Heart left ventricle (tissue), 16 donors: ENCODE data around the gene TMEM39A. TPM values are rescaled to one million over a fixed set of nuclear protein-coding genes. Genes with fewer than 3 reads are reported as not detected.

ENCODE experiments used
- ATAC-seq, 4 donors: fragments of 200-7000 bp; cut with Tn5 transposase; one replicate each; pipeline ENCODE4 v1.9.1; 2020 to 2022; ENCODE audit warnings: moderate library complexity in 4 of 4, mild to moderate bottlenecking in 3 of 4, moderate number of reproducible peaks in 1 of 4
- DNase-seq, 5 donors: peaks; one replicate each; pipeline ENCODE4 v3.0.0-alpha.2; 2020
- H3K27ac ChIP-seq, 12 donors: fragments of 200-600 bp; sonication (generic) in 4 of 12; one replicate each; pipeline versions ENCODE4 v1.5.0 to v1.8.0; 2016 to 2022; ENCODE audit warnings: mild to moderate bottlenecking in 2 of 12
- H3K27me3 ChIP-seq, 9 donors: fragments of 200-600 bp; sonication (generic) in 2 of 9; one replicate each; pipeline versions ENCODE4 v1.5.1 to v1.8.0; 2016 to 2022; ENCODE audit warnings: mild to moderate bottlenecking in 3 of 9
- H3K36me3 ChIP-seq, 9 donors: fragments of 200-600 bp; sonication (generic) in 2 of 9; one replicate each; pipeline versions ENCODE4 v1.5.0 to v1.8.0; 2018 to 2022; ENCODE audit warnings: mild to moderate bottlenecking in 2 of 9
- H3K4me1 ChIP-seq, 12 donors: fragments of 200-600 bp; sonication (generic) in 4 of 12; one replicate each; pipeline versions ENCODE4 v1.5.0 to v1.8.0; 2016 to 2022; ENCODE audit warnings: mild to moderate bottlenecking in 3 of 12
- H3K4me3 ChIP-seq, 12 donors: fragments of 200-600 bp; sonication (generic) in 4 of 12; one replicate each; pipeline versions ENCODE4 v1.5.0 to v1.8.0; 2017 to 2022; ENCODE audit warnings: mild to moderate bottlenecking in 9 of 12, moderate library complexity in 4 of 12
- H3K9me3 ChIP-seq, 12 donors: fragments of 200-600 bp; sonication (generic) in 4 of 12; one replicate each; pipeline versions ENCODE4 v1.5.0 to v1.8.0; 2016 to 2022; ENCODE audit warnings: mild to moderate bottlenecking in 1 of 12
- POLR2A ChIP-seq, 2 donors: fragments of 450-650 bp; IDR thresholded peaks; one replicate each; pipeline ENCODE4 v1.6.1; 2017; ENCODE audit warnings: antibody characterized with exemption in 2 of 2, mild to moderate bottlenecking in 2 of 2, moderate library complexity in 2 of 2
- WGBS, 4 donors: extraction: QIAGEN DNeasy Blood & Tissue Kit in 2 of 4; methylation state at CpG; one replicate each; pipeline versions ENCODE4 v1.1.5 to v1.1.7; 2013 to 2018; 5-methylcytosine and 5-hydroxymethylcytosine counted together
- intact Hi-C, 10 donors: fragments of 100-400 bp; cut with DNase I; formaldehyde crosslinking; loops; one replicate each; pipeline versions ENCODE4 v1.11.1 to v1.14.2; 2022
- polyA plus RNA-seq, 2 donors: library from polyadenylated mRNA; stranded (reverse); fragments of 200-250 nt; gene quantifications; one replicate each; pipeline ENCODE4 v1.2.3, GENCODE V29; 2013
- total RNA-seq, 9 donors: library from RNA; depleted of rRNA in 2 of 9; stranded (reverse); fragments of >200 nt in 2 of 9; fragmentation: NEBNext Ultra II Directional in 3 of 9; extraction: Animal tissue kit (Norgen Biotek cat#: 25700) in 3 of 9; gene quantifications; one replicate each; pipeline versions ENCODE4 v1.1.0 to v1.2.4, GENCODE V29; 2016 to 2023
- TF ChIP-seq, protein P1 (sequence below), 12 donors: fragments of 200-600 bp; sonication (generic) in 4 of 12; IDR thresholded peaks; one replicate each; pipeline versions ENCODE4 v1.5.0 to v1.8.0; 2018 to 2022; ENCODE audit warnings: antibody characterized with exemption in 12 of 12, mild to moderate bottlenecking in 5 of 12
- donor health status: ischemic (EF 13 %, LVEDD 7.1; RV severe dilation, severe dysfunction).
- donor health status: healthy with polysubstance abuse.
- donor health status: DM: no; HTN: yes; CAD: no.
- donor health status: DM: no; HTN: no; CAD: no.
- donor health status: ischemic (EF 25% LVEDD 6.9; RV normal size, moderate dysfunction).
- donor health status: ischemic (EF 25% LVEDD 5.7; RV mildly dilated, moderate dysfunction).
- donor health status: healthy.
- donor health status: DM: yes; HTN: yes; CAD: no.
- donor health status: ischemic (EF 35%, LVEDD 5.7; RV mildly dilated, moderate dysfunction).
- donor health status: nonischemic (EF 11% LVEDD 7.7; RV severe dilation, severe dysfunction).
- donor health status: DM: yes; HTN: yes; CAD: no.
- donor health status: PGD.
- donor health status: ischemic (EF 29% LVEDD 5.4; RV normal size, mild dysfunction).
- donor health status: nonischemic (EF 23%, LVEDD 6.1; RV moderate dilation, normal function).

Gene TMEM39A
- total and polyA plus RNA-seq, 11 donors = 4.8 to 21.0 (median 15.6) TPM

DNA sequence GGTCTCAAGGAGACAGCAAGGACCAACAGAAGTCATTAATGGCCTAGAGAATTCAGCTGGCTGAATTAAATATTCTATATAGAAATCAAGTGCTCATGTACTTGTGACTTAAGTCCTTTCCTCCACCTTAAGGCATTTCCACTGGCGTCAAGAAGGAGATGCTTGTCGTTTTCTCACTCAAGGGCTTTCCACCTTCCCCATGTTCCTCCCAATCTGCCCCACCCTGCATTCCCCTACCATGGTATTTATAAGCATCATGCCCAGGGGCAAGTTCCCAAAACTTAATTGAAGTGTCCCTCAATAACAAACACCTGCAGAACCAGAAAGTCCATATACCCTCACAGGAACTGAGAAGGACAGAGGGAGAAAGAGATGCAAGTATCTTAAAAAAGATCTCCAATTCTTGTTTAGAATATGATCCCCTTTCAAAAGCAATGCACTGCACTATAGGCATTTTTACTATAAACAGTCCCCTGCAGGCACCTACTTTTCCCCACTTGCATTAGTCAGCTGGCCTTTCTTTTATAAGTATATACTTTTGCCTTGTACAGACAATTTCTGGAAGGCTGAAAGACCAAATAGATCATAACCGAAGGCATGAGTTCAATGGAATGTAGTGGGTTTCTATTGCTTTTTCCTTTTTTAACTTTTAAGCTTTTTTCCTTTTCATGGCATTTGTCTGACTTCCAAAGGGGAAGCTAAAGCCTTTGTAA, 29.6 kb downstream of the TMEM39A start:
- H3K4me1 ChIP-seq = peaks cover 0 to 13% (median 0%) of the 10 kb centered on the region in 12 donors
- intact Hi-C loops = no loop called here
- peaks cover 3 to 100% (median 98%) of the 10 kb centered on the region in 9 donors for H3K36me3 ChIP-seq
- H3K27ac ChIP-seq = no peak overlapping the region
- no peak overlapping the region for H3K4me3 ChIP-seq
- 78 to 90% (median 86%) methylated on average over 3 of the region's 3 CpGs for WGBS, 4 donors
- ATAC-seq (no peak), DNase-seq (no peak)
- TF ChIP-seq POLR2A (IDR thresholded peaks at IDR 0.05) = no peak
- TF ChIP-seq, protein P1, sequence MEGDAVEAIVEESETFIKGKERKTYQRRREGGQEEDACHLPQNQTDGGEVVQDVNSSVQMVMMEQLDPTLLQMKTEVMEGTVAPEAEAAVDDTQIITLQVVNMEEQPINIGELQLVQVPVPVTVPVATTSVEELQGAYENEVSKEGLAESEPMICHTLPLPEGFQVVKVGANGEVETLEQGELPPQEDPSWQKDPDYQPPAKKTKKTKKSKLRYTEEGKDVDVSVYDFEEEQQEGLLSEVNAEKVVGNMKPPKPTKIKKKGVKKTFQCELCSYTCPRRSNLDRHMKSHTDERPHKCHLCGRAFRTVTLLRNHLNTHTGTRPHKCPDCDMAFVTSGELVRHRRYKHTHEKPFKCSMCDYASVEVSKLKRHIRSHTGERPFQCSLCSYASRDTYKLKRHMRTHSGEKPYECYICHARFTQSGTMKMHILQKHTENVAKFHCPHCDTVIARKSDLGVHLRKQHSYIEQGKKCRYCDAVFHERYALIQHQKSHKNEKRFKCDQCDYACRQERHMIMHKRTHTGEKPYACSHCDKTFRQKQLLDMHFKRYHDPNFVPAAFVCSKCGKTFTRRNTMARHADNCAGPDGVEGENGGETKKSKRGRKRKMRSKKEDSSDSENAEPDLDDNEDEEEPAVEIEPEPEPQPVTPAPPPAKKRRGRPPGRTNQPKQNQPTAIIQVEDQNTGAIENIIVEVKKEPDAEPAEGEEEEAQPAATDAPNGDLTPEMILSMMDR (IDR thresholded peaks at IDR 0.05) = no peak
- H3K27me3 ChIP-seq = no peaks in the 10 kb centered on the region
- peaks cover 0 to 15% (median 6%) of the 10 kb centered on the region in 12 donors for H3K9me3 ChIP-seq

DNA sequence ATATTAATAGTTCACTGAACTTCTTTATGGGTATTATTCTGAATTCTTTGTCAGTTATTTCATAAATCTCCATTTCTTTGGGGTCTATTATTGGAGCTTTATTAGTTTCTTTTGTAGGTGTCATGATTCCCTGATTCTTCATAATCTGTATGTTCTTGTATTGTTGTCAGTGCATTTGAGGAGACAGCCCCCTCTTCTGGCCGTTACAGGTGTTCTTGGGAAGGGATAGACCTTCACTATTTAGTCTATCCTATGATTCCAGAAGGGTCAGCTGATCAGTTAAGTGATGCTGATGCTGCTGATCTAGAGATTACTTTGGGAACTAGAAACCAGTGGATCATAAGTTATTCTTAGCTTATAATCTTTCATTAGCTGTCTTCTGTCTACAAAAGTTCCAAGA, 34.9 kb downstream of the TMEM39A start:
- DNase-seq (no peak), ATAC-seq (no peak)
- Histone ChIP-seq H3K4me1 (peaks cover 0 to 10% (median 0%) of the 10 kb centered on the region in 12 donors), H3K27me3 (no peaks in the 10 kb centered on the region), H3K36me3 (peaks cover 0 to 59% (median 45%) of the 10 kb centered on the region in 9 donors), H3K4me3 (no peak overlapping the region), H3K27ac (no peak overlapping the region), H3K9me3 (peaks cover 0 to 57% (median 29%) of the 10 kb centered on the region in 12 donors)
- WGBS, 4 donors = 89 to 97% (median 93%) methylated on average over 1 of the region's 1 CpG
- intact Hi-C loops = no loop called here
- no peak for TF ChIP-seq POLR2A (IDR thresholded peaks at IDR 0.05)
- TF ChIP-seq, protein P1 (IDR thresholded peaks at IDR 0.05) = no peak

DNA sequence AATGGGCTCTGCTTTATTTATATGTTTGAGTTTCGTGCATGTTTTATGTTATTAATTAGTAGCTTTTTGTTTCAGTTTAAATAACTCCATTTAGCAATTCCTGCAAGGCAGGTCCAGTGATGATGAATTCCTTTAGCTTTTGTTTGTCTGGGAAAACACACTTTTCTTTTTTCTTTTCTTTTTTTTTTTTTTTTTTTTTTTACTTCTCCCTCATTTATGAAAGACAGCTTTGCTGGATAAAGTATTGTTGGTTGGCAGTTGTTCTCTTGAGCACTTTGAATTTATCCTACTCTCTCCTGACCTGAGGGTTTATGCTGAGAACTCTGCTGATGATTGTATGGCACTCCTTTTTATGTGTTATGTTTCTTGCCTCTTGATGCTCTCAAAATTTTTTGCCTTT, 35.7 kb downstream of the TMEM39A start:
- Histone ChIP-seq H3K4me3 (no peak overlapping the region), H3K27ac (no peak overlapping the region), H3K9me3 (peaks cover 0 to 57% (median 29%) of the 10 kb centered on the region in 12 donors), H3K4me1 (peaks cover 0 to 2% (median 0%) of the 10 kb centered on the region in 12 donors), H3K36me3 (peaks cover 0 to 50% (median 37%) of the 10 kb centered on the region in 9 donors), H3K27me3 (no peaks in the 10 kb centered on the region)
- TF ChIP-seq POLR2A (IDR thresholded peaks at IDR 0.05) = no peak
- TF ChIP-seq, protein P1 (IDR thresholded peaks at IDR 0.05) = no peak
- intact Hi-C loops = no loop called here
- DNase-seq (no peak), ATAC-seq (no peak)
- 93 to 99% (median 96%) methylated on average over 1 of the region's 1 CpG for WGBS, 4 donors

DNA sequence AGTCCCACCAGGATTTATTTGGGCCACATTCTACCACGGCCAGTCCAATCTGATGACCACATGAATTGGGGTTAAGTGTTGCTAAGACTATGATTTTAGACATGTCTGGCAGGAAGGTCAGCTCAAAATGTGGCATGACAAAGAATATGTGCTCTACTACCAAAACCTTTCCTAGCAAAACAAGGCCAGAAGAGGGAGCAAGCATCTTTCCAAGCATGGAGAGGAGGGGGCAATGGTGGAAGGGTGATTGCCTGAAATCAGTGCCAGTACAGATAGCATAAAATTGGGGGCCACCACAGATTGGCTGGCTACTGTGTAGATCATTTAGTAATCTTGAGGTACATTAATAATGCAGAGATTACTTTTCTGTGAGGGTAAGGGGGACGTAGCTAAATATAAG, 43.2 kb downstream of the TMEM39A start:
- Histone ChIP-seq H3K9me3 (peaks cover 0 to 7% (median 0%) of the 10 kb centered on the region in 12 donors), H3K27me3 (no peaks in the 10 kb centered on the region), H3K4me1 (peaks cover 0 to 31% (median 9%) of the 10 kb centered on the region in 12 donors), H3K36me3 (peaks cover 0 to 35% (median 20%) of the 10 kb centered on the region in 9 donors), H3K4me3 (no peak overlapping the region), H3K27ac (peak overlapping the region in 1 of 12 donors; percentile 85)
- DNase-seq (no peak), ATAC-seq (no peak)
- 43 to 64% (median 49%) methylated on average over 2 of the region's 2 CpGs for WGBS, 4 donors
- TF ChIP-seq POLR2A (IDR thresholded peaks at IDR 0.05) = no peak
- TF ChIP-seq, protein P1 (IDR thresholded peaks at IDR 0.05) = no peak
- intact Hi-C loops = loop anchor here in 1 of 10 donors (5.0 kb wide), 1 partner anchor 63 kb away; no protein-coding TSS in a partner anchor
